ENCODE data around the gene SC5D.

The SC5D gene

DNA sequence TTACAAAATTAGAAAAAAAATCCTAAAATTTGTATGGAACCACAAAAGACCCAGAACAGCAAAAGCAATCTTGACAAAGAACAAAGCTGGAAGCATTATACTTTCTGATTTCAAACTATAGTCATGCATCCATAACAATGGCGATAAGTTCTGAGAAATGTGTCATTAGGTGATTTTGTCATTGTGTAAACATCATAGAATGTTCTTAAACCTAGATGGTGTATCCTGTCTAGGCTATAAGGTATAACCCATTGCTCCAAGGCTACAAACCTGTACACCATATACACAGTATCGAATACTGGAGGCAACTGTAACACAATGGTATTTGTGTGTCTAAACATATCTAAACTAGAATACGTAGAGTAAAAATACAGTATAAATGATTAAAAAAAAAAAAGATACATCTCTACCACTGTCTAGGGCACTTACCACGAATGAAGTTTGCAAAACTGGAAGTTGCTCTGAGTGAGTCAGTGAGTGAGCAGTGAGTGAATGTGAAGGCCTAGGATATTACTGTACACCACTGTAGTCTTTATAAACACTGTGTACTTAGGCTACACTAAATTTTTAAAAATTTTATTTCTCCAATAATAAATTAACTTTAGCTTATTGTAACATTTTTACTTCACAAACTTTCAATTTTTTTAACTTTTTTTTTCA lies 18.1 kb upstream of the SC5D start:
- Mint-ChIP-seq H3K36me3 (no peaks in the 10 kb centered on the region), H3K9me3 (peaks cover 7% of the 10 kb centered on the region), H3K4me1 (no peaks in the 10 kb centered on the region), H3K27me3 (peaks cover 22% of the 10 kb centered on the region), H3K27ac (no peak overlapping the region), H3K4me3 (no peak overlapping the region)
- ATAC-seq, result no peak

- ATAC-seq, result no peak
- H3K27ac Mint-ChIP-seq, result no peak overlapping the region
- H3K36me3 Mint-ChIP-seq, result peaks cover 6% of the 10 kb centered on the region
- peaks cover 8% of the 10 kb centered on the region for H3K9me3 Mint-ChIP-seq
- peaks cover 43% of the 10 kb centered on the region for H3K27me3 Mint-ChIP-seq
- no peak overlapping the region for H3K4me3 Mint-ChIP-seq
- H3K4me1 Mint-ChIP-seq, result peaks cover 11% of the 10 kb centered on the region
Observed at GRCh38 chr11:121281698-121282097, 10.9 kb upstream of the SC5D start.

GRCh38 chr11:121282386-121282785 lies 10.2 kb upstream of the SC5D start:
- Mint-ChIP-seq H3K36me3 (peaks cover 6% of the 10 kb centered on the region), H3K9me3 (peaks cover 8% of the 10 kb centered on the region), H3K27me3 (peaks cover 43% of the 10 kb centered on the region), H3K4me3 (no peak overlapping the region), H3K27ac (no peak overlapping the region), H3K4me1 (peaks cover 11% of the 10 kb centered on the region)
- ATAC-seq, result no peak

DNA sequence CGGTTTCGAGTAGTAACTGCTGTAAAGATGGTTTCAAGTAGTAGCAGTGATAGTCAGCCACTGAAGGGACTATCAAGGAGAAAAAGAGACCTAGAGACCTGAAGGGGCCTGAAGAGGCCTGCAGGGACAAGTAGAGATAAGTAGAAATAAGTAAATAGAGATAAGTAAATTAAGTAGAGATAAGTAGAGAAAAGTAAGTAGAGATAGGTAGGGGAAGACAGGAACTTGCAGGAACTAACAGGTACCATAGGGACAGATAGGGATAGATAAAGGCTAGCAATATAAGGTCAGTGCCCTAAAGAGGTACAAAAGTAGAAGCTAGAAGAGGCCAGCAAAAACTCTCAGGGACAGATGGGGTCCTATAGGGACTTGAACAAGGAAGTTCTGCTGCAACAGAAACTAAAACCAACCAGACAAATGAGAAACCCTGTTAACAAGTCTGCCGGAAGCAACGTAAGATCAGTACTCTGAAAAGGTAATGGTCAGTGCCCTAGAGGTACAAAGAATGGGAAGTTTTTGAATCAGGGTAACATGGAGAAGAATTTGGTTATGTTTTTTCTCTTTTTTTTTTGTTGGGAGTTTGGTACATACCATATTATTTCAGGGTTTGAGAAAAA lies 9.6 kb upstream of the SC5D start:
- Mint-ChIP-seq H3K4me3 (no peak overlapping the region), H3K36me3 (peaks cover 6% of the 10 kb centered on the region), H3K4me1 (peaks cover 11% of the 10 kb centered on the region), H3K27me3 (peaks cover 43% of the 10 kb centered on the region), H3K9me3 (peaks cover 5% of the 10 kb centered on the region), H3K27ac (no peak overlapping the region)
- ATAC-seq, result peak; percentile 39

- no peaks in the 10 kb centered on the region for H3K27me3 Mint-ChIP-seq
- peaks cover 29% of the 10 kb centered on the region for H3K4me1 Mint-ChIP-seq
- ATAC-seq, result no peak
- peak overlapping the region; percentile 97 for H3K27ac Mint-ChIP-seq
- no peaks in the 10 kb centered on the region for H3K9me3 Mint-ChIP-seq
- H3K4me3 Mint-ChIP-seq, result no peak overlapping the region
- H3K36me3 Mint-ChIP-seq, result peaks cover 8% of the 10 kb centered on the region
Observed at GRCh38 chr11:121291319-121291718, 1.3 kb upstream of the SC5D start.

- peak overlapping the region; percentile 97 for H3K27ac Mint-ChIP-seq
- peaks cover 32% of the 10 kb centered on the region for H3K4me1 Mint-ChIP-seq
- no peaks in the 10 kb centered on the region for H3K27me3 Mint-ChIP-seq
- ATAC-seq, result peak; percentile 73
- peaks cover 10% of the 10 kb centered on the region for H3K36me3 Mint-ChIP-seq
- no peaks in the 10 kb centered on the region for H3K9me3 Mint-ChIP-seq
- H3K4me3 Mint-ChIP-seq, result peak overlapping the region; percentile 92
Observed at GRCh38 chr11:121291896-121292494, 576 bp upstream of the SC5D start.

DNA sequence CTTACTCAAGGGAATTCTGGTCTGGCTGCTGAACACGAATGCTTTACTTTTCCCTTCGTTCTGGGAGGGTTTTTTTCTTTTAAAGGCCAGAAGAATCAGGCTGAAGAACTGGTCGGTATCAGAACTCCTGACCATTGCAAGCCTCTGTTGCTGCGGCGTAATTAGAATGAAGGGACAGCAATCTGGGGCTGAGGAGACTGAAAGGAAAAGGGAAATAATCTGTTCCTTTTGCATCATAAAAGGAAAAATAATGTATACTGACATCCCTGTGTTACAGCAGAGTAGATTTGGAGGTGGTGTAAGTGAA lies 670 bp downstream of the SC5D start:
- Mint-ChIP-seq H3K36me3 (peaks cover 17% of the 10 kb centered on the region), H3K27me3 (no peaks in the 10 kb centered on the region), H3K4me3 (peak overlapping the region; percentile 92), H3K9me3 (no peaks in the 10 kb centered on the region), H3K4me1 (peaks cover 42% of the 10 kb centered on the region), H3K27ac (peak overlapping the region; percentile 97)
- ATAC-seq, result no peak

DNA sequence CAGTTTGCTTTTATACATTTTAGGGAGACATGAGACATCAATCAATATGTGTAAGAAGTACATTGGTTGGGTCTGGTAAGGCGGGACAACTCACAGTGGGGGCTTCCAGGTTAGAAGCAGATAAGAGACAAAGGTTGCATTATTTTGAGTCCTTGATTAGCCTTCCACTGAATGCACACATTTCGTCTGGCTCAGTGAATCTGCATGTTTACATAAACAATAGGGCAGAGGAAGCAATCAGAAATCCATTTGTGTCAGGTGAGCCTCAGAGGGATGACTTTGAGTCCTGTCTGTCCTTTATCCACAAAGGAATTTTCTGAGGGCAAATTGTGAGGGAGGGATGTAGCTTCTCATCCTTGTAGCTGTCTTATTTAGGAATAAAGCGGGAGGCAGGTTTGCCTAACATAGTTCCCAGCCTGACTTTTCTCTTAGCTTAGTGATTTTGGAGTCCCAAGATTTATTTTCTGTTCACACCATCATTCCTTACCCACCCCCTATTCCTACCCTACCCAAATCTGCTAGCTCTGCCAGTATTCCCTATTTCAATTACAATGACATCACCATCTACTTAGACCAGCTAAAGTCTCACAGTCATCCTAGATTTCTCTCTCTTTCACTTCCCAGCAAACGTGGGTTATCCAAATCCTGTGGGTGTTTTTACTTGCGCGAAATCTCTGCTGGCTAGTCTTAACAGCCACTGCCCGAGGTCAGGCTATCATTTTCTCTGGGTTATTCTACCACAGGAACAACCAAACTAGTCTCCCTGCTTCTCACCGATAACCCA lies 2.9 kb downstream of the SC5D start:
- no peak overlapping the region for H3K27ac Mint-ChIP-seq
- no peaks in the 10 kb centered on the region for H3K9me3 Mint-ChIP-seq
- H3K4me1 Mint-ChIP-seq, result peaks cover 48% of the 10 kb centered on the region
- no peak overlapping the region for H3K4me3 Mint-ChIP-seq
- ATAC-seq, result no peak
- peaks cover 23% of the 10 kb centered on the region for H3K36me3 Mint-ChIP-seq
- no peaks in the 10 kb centered on the region for H3K27me3 Mint-ChIP-seq

- Mint-ChIP-seq H3K4me3 (no peak overlapping the region), H3K4me1 (peaks cover 59% of the 10 kb centered on the region), H3K27me3 (no peaks in the 10 kb centered on the region), H3K36me3 (peaks cover 24% of the 10 kb centered on the region), H3K9me3 (no peaks in the 10 kb centered on the region), H3K27ac (no peak overlapping the region)
- ATAC-seq, result no peak
Observed at GRCh38 chr11:121297872-121298271, 5.3 kb downstream of the SC5D start.

- H3K27me3 Mint-ChIP-seq, result no peaks in the 10 kb centered on the region
- no peak overlapping the region for H3K27ac Mint-ChIP-seq
- ATAC-seq, result no peak
- no peaks in the 10 kb centered on the region for H3K9me3 Mint-ChIP-seq
- peaks cover 54% of the 10 kb centered on the region for H3K4me1 Mint-ChIP-seq
- no peak overlapping the region for H3K4me3 Mint-ChIP-seq
- peaks cover 31% of the 10 kb centered on the region for H3K36me3 Mint-ChIP-seq
Observed at GRCh38 chr11:121298774-121299173, 6.2 kb downstream of the SC5D start.

GRCh38 chr11:121299417-121299816 lies 6.8 kb downstream of the SC5D start:
- Mint-ChIP-seq H3K36me3 (peaks cover 37% of the 10 kb centered on the region), H3K4me3 (no peak overlapping the region), H3K27me3 (no peaks in the 10 kb centered on the region), H3K9me3 (no peaks in the 10 kb centered on the region), H3K4me1 (peaks cover 54% of the 10 kb centered on the region), H3K27ac (no peak overlapping the region)
- no peak for ATAC-seq

- no peaks in the 10 kb centered on the region for H3K27me3 Mint-ChIP-seq
- peaks cover 45% of the 10 kb centered on the region for H3K4me1 Mint-ChIP-seq
- H3K27ac Mint-ChIP-seq, result no peak overlapping the region
- no peak overlapping the region for H3K4me3 Mint-ChIP-seq
- H3K9me3 Mint-ChIP-seq, result no peaks in the 10 kb centered on the region
- H3K36me3 Mint-ChIP-seq, result peaks cover 47% of the 10 kb centered on the region
- no peak for ATAC-seq
Observed at GRCh38 chr11:121300313-121300971, 7.9 kb downstream of the SC5D start.

- H3K9me3 Mint-ChIP-seq, result no peaks in the 10 kb centered on the region
- peaks cover 48% of the 10 kb centered on the region for H3K36me3 Mint-ChIP-seq
- no peaks in the 10 kb centered on the region for H3K27me3 Mint-ChIP-seq
- H3K4me1 Mint-ChIP-seq, result peaks cover 38% of the 10 kb centered on the region
- H3K27ac Mint-ChIP-seq, result no peak overlapping the region
- no peak for ATAC-seq
- H3K4me3 Mint-ChIP-seq, result no peak overlapping the region
Observed at GRCh38 chr11:121300972-121301699, 8.6 kb downstream of the SC5D start.

GRCh38 chr11:121304759-121305158 lies 12.2 kb downstream of the SC5D start:
- Mint-ChIP-seq H3K9me3 (no peaks in the 10 kb centered on the region), H3K27me3 (no peaks in the 10 kb centered on the region), H3K36me3 (peaks cover 58% of the 10 kb centered on the region), H3K4me1 (peaks cover 28% of the 10 kb centered on the region), H3K4me3 (no peak overlapping the region), H3K27ac (no peak overlapping the region)
- no peak for ATAC-seq

GRCh38 chr11:121308816-121309215 lies 16.2 kb downstream of the SC5D start:
- H3K9me3 Mint-ChIP-seq, result no peaks in the 10 kb centered on the region
- H3K36me3 Mint-ChIP-seq, result peaks cover 62% of the 10 kb centered on the region
- ATAC-seq, result no peak
- H3K4me1 Mint-ChIP-seq, result peaks cover 16% of the 10 kb centered on the region
- no peak overlapping the region for H3K4me3 Mint-ChIP-seq
- no peak overlapping the region for H3K27ac Mint-ChIP-seq
- no peaks in the 10 kb centered on the region for H3K27me3 Mint-ChIP-seq
